HG02870 (cell line): ENCODE data around the gene MYBPC2.
"Not testable (repeated sequence)": the region's sequence is repeated elsewhere in the genome, so short reads cannot be mapped to it uniquely, and the experiment has no call there.

ENCODE experiments used
- ATAC-seq: cut with Tn5 transposase; IDR thresholded peaks from one replicate; pipeline ENCODE4 v1.9.1; 2021; ENCODE audit warnings: mild to moderate bottlenecking, moderate library complexity; ENCODE audit not compliant: unreplicated experiment

Gene MYBPC2

DNA sequence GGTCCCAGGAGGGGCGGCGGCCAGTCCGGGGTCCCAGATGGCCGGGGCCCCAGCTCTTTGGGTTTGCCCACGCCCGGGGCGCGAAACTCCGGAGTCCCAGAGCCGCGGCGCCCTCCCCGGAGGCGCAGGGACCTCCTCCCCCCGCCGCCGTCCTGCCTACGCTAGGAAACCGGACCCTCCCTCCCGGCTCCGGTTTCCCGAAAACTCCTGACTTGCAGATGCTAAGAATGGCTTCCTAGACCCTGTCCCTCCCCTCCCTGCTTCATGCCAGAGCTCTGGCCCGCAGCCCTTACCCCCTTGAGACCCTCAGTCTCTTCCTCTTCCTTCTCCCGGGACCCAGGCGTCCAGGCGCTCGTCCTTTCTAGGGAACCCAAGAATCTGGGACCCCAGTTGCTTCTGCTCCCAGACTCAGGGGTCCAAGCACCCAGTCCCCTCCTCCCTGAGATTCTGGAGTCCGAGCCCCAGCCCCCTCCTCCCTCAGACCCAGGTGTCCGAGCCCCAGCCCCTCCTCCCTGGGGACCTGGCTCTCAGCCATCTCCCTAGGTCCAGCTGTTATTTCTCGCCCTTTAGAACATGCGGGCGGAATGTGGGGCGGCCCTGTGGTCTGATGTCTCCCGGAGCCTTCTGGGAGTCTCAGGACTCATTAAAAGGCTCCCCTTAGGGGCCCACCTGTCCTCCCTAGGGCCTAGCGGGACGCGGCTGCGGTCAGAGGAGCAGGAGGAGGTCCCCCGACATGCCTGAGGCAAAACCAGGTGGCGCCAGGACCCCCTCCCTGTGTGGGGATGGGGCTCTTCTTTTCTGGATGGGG lies at the start of gene MYBPC2:
Gene MYBPC2 (plus strand): TSS at position 672 of the 808 bp plus-strand sequence. CDS start 62 bp downstream, at position 734.
- ATAC-seq: no peak

DNA sequence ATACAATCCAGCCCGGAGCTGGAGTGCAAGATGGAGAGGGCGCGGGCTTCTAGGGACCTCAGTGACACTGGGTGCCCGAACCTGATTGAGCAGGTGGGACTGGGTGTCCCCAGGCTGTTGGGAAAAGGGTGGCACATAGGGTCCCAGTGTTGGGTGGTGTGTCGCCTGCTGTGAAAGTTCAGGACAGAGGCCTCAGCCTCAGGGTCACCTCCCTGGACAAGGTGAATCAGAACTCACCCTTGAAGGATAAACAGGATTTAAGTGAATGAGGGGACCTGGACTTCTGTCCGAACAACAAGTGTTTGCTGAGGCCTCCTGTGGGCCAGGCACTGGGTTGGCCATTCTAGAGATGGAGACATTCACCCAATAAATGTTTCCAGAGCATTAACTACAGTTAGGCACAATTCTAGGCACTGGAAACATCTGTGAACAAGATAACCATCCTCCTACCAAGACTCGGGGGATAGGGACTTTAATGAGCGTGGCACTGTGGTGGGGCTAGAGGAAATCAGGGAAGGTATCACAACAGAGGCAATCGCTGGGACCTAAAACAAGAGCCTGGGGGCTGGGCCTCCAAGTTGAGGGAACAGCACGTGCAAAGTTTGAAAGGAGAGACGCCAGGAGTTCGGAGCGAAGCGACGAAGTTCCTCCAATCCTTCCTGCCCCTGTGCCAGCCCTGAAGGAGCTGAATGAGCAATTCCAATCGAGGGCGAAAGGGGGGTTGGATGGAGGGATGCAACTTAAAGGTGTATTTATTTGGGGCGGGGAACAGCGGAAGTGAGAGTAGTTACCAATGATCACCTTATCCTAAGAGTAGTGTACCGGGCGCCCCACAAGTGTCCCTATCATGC lies 49.5 kb upstream of the MYBPC2 start:
- ATAC-seq: no peak

DNA sequence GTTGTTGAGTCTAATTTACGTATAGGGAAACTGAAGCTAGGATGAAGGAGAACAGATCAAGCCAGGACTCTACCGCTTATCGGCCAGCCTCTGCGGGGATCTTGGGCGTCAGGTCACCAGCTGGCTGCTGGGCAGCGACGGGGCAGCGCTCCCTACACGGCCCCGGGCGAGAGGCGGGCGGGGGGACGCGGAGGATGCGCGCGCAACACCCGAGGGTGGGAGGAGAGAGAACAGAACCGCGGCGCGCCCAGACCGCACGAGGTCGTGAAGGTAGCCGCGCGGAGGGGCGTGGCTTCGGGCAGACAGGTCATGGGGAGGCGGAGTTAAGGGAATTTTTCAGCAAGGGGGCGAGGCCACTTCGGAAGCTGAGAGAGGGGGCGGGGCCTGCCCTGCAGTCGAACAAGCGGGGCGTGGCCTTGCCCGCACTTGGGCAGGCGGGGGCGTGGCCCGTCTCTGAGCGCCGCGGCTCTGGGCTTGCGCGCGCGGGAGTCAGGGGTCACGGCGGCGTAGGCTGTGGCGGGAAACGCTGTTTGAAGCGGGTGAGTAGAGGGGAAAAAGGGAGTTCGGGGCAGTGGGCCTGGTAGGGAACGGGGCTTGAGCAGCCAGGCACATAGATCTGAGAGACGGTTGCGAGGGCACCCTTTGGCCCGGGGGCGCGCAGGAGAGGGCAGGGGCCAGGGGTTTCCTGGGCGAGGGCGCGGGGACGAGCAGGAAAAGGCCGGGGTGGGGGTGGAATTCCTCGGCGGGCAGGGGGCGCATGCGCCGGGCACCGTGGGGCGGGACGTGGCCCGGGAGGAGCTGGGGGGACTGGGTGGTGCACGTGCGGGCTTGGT lies 48.6 kb upstream of the MYBPC2 start, which contains the start of gene POLD1:
Gene POLD1 (plus strand): TSS at position 496 of the 833 bp plus-strand sequence. CDS start 14,505 bp downstream, outside the sequence.
- ATAC-seq: peak; percentile 81

DNA sequence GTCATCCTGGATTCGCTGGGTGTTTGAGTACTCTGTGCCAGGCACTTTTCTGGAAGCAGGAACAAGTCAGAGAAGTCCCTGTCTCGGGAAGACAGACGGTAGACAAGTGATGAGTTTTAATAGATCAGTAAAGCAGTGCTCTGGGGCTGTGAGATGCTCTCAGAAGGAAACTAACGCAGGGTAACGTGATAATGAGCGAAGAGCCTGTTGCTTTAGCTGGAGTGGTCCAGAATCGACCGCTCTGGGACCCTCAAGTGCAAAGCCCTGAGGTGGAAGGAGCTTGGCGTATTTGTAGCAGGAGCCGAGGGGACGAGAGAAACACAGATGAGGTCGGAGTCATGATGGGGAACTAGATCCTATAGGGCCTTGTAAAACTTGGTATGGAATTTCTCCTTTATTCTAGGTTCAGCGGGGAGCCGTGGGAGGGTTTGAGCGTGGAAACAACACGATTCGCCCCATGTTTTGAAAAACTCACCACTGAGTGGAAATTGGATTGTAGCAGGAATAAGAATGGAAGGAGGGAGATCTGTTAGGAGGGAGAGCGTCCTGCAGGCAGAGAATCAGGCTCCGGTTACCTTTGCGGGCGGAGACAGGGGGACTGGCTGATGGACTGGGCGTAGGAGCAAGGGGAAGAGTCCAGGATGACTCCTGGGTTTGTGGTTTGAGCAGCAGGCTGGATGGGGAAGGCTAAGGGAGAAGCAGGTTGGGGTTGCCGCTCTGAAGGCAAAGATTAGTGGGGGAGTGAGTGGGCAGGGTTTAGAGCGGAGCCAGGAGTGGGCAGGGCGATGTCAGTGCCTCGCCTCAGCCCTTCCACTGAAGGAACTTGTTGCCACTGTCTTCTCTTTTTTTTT lies 47.8 kb upstream of the MYBPC2 start:
- ATAC-seq: no peak

DNA sequence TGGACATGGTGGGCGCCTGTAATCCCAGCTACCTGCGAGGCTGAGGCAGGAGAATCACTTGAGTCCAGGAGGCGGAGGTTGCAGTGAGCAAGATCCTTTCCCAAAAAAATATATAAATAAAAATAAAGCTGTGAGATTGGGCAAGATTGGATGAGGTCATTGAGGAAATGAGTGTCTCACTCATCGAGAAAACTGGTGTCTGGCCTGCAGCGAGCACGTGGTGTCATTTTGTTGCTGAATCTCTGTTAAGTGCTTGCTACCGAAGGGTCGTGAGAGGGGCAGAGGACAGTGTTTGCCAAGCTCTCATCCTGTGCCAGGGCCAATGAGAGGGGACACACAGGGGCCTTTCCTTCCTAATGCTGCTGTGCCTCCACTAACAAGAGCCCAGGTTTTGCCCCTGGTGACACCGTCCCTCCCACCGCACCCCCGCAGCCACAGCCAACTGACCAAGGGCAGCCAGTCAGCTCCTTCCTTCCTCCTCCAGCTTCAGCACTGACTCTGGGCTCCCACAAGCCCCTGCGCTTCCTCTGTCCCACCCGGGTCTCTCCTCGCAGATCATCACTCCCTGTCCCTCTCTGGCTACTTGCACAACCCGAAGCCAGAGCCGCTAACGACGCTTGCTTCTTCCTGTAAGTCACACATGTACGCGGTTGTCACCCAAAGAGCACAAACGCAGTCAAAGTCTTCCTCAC lies 45.4 kb upstream of the MYBPC2 start:
- ATAC-seq: no peak

DNA sequence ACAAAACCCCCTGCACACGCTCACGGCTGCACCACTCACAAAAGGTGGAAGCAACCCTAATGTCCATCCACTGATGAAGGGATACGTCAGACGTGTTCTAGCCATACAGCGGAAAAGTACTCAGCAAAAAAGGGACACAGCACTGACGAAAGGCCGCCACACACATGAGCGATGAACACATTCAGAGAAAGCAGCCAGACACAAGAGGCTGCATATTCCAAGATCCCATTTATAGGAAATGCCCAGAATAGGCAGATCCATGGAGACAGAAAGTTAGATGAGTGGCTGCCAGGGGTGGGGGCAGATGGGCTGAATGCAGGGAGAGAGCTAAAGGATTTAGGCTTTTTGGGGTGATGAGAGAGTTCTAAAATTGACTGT lies 44.8 kb upstream of the MYBPC2 start:
- no peak for ATAC-seq

DNA sequence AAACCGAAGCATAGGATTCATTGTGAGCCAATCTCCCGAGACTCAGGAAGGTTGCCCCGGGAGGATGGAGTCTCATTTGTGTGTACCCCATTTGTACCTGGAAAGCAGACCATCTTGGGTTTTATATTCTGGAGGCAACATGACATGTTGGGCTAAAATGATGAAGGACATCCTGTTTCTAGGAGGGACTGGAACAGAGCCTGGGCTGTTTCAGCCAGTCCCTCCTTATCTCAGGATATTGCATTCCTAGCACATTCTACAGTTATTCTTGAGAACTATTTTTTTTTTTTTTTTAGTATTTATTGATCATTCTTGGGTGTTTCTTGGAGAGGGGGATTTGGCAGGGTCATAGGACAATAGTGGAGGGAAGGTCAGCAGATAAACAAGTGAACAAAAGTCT lies 42.4 kb upstream of the MYBPC2 start:
- ATAC-seq: not testable (repeated sequence)

DNA sequence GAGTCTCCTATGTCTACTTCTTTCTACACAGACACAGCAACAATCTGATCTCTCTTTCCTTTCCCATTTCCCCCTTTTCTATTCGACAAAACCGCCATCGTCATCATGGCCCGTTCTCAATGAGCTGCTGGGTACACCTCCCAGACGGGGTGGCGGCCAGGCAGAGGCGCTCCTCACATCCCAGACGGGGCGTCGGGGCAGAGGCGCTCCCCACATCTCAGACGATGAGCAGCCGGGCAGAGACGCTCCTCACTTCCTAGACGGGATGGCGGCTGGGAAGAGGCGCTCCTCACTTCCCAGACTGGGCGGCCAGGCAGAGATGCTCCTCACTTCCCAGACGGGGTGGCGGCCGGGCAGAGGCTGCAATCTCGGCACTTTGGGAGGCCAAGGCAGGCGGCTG lies 41.7 kb upstream of the MYBPC2 start:
- not testable (repeated sequence) for ATAC-seq

DNA sequence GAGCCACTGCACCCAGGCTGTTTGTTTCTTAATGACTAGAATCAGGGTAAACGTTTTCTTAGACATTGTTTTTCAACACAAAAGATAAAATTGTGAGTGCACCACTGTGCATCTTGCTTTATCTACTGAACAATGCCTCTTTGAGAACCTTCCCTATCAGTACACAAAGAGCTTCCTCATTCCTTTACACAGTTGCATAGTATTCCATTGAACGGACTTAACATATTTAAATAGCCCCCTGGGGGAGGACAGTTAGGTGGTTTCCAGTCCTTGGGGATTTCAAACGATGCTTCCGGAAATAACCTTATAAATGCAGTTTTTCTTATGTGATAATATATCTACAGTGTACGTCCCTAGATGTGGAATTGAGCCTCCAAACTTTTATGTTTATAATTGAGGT lies 39.9 kb upstream of the MYBPC2 start:
- ATAC-seq: no peak

DNA sequence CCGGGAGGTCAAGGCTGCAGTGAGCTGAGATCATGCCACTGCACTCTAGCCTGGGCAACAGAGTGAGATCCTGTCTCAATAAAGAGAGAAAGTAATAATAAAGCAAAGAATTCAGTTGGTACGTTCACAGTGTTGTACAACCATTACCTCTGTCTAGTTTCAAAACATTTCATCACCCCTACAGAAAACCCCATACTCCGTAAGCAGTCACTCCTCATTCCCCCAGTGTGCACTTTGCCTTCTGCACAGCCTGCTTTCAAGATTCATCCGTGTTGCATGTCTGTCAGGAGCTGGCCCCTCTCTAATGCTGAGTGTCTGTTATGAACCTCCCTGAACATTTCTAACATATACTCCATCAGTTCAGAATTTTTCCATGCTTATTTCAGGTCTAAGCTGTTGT lies 39.1 kb upstream of the MYBPC2 start:
- no peak for ATAC-seq

DNA sequence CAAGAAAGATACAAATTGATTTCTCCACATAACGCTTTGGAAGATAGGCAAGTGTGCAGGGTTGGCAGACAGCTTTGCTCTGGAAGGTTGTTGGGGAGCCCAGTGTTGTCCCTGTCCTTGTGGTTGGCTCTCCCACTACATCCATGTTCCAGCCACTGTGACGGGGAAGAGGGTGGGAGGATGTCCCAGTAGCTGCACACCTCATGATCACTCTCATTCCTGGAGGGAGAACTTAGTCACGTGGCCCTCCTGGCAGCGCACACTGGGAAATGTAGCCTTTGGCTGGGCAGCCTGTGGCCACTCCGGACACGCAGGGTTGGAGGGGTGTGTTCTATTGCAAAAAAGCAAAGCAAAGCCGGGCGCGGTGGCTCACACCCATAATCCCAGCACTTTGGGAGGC lies 38.7 kb upstream of the MYBPC2 start:
- no peak for ATAC-seq

DNA sequence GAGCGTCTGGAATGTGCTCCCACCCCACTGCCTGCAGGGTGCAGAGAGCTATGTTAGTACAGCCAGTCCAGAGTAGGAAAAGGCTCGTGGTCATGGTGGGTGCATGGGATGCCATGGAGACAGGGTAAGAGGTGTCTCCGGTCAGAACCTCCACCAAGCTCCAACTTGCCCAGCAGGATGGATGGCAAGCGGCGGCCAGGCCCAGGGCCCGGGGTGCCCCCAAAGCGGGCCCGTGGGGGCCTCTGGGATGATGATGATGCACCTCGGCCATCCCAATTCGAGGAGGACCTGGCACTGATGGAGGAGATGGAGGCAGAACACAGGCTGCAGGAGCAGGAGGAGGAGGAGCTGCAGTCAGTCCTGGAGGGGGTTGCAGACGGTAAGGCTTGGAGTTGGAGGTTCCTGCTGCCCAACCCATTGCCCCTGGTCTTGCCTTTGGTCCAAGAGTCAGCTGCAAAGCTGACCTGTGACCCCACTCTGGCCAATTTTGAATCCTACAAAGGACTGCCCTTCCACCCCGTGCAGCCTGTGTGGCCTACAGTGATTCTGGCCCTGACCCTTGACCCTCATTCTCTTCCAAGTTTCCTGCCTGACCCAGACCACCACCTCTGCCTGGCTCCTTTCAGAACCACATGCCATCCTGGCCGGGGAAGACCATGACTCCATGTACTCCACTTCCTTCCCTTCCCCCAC lies 33.9 kb upstream of the MYBPC2 start:
- no peak for ATAC-seq

DNA sequence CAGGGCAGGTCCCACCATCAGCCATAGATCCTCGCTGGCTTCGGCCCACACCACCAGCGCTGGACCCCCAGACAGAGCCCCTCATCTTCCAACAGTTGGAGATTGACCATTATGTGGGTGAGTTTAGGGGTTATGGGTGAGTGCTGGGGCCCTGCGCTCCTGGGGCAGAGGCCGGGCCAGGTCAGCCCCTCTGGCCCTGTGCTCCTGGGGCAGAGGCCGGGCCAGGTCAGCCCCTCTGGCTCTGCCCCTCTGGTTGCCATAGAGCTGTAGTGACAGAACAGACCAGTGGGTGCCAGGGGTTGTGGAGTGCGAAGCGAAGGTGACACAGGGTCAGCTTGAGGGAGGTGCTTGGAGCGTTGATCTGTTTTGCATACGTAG lies 33.3 kb upstream of the MYBPC2 start:
- ATAC-seq: no peak

DNA sequence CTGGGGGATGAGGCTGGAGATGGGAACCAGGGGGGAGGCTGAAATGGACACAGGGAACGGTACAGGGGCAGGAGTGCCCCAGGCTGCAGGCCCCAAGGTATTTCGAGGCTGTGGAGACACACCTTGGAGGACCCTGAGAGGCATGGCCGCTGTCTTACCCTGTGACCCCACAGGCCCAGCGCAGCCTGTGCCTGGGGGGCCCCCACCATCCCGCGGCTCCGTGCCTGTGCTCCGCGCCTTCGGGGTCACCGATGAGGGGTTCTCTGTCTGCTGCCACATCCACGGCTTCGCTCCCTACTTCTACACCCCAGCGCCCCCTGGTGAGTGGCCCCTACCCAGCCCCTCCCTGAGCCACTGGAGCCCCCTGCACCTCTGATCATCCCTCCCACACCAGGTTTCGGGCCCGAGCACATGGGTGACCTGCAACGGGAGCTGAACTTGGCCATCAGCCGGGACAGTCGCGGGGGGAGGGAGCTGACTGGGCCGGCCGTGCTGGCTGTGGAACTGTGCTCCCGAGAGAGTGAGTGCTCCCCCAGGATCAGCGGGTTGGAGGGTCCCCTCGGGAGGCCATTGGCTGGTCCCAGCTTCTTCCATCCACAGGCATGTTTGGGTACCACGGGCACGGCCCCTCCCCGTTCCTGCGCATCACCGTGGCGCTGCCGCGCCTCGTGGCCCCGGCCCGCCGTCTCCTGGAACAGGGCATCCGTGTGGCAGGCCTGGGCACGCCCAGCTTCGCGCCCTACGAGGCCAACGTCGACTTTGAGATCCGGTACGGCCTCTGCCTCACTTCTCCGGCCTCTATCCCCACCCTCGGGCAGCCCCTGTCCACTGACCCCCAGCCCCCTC lies 30.9 kb upstream of the MYBPC2 start:
- no peak for ATAC-seq

DNA sequence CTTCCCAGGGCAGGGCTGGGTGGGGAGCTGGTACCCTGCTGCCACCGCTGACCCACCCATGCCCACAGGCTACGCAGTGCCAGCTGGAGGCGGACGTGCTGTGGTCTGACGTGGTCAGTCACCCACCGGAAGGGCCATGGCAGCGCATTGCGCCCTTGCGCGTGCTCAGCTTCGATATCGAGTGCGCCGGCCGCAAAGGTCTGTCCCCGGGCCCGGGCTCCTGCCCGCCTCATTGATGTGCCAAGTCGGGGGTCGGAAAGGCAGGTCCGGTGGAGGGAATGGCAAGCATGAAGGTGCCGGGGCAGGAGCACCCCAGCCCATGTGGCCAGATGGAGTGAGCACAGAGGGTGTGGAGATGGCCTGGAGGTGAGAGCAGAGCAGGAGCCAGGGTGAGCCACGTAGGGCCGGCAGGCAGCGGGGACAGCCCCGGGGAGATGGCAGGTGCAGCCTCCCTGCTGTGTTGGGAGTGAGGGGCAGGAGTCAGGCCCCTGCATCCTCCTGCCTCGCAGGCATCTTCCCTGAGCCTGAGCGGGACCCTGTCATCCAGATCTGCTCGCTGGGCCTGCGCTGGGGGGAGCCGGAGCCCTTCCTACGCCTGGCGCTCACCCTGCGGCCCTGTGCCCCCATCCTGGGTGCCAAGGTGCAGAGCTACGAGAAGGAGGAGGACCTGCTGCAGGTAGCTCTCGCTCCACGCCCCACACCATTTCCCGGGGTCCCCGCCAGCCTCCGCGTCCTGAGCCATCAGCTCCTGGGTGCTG lies 30.0 kb upstream of the MYBPC2 start:
- no peak for ATAC-seq

DNA sequence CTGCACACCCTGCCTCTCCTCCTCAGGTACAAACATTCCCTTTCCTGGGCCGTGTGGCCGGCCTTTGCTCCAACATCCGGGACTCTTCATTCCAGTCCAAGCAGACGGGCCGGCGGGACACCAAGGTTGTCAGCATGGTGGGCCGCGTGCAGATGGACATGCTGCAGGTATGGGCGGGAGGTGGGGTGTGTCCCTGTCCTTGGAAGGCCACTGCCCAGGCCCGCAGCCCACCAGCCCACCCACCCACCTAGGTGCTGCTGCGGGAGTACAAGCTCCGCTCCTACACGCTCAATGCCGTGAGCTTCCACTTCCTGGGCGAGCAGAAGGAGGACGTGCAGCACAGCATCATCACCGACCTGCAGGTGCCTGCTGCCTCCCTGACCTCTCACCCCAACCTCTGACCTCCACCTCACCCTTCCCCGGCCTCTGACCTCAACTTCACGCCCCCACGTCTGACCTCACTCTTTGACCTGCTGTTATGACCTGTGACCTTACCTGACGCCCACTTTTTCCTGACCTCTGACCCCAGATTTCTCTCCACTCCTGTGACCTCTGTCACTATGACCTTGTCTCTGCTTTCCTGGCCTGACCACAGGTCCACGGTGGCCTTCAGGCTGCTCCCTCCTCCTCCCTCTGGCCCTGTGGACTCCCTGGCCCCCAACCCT lies 26.4 kb upstream of the MYBPC2 start:
- ATAC-seq: no peak

DNA sequence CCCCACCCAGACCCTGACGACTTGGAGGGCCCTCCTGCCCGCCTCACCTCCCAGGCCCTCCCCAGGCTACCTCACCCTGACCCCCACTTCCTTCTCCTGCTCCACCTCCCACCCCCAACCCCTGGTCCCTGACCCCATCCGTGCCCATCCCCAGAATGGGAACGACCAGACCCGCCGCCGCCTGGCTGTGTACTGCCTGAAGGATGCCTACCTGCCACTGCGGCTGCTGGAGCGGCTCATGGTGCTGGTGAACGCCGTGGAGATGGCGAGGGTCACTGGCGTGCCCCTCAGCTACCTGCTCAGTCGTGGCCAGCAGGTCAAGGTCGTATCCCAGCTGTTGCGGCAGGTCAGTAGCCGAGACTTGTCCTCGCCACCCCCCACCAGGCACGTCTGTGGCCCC lies 25.9 kb upstream of the MYBPC2 start:
- ATAC-seq: no peak
